Measurements from ENCODE around the gene NLRP1.

GRCh38 chr17:5466295-5466694 is 118.0 kb downstream of the NLRP1 start:
- no peak for TF ChIP-seq SIN3A (IDR thresholded peaks at IDR 0.05; ENCODE audit: borderline replicate concordance, insufficient read depth, low read length)
- no peak for TF ChIP-seq REST (IDR thresholded peaks at IDR 0.05; ENCODE audit: insufficient read depth in 1 of 2, low read depth in 2 of 2, low read length in 2 of 2)
